Vagina (tissue), 2 donors: ENCODE data around the gene GALNT15. TPM values are rescaled to one million over a fixed set of nuclear protein-coding genes. Genes with fewer than 3 reads are reported as not detected.

Experiments
- DNase-seq, 2 donors: peaks; one replicate each; pipeline ENCODE4 v3.0.0-alpha.2; 2017; ENCODE audit errors: extremely low spot score in 2 of 2
- H3K27ac ChIP-seq: fragments of 200-600 bp; sonication (generic); one replicate; pipeline ENCODE4 v1.5.1; 2019
- H3K27me3 ChIP-seq: fragments of 200-600 bp; sonication (generic); one replicate; pipeline ENCODE4 v1.5.1; 2019
- H3K36me3 ChIP-seq, 2 donors: fragments of 200-600 bp; sonication (generic); one replicate each; pipeline ENCODE4 v1.5.1; 2017 to 2019
- H3K4me1 ChIP-seq: fragments of 200-600 bp; sonication (generic); one replicate; pipeline ENCODE4 v1.5.1; 2019
- H3K4me3 ChIP-seq, 2 donors: fragments of 200-600 bp; sonication (generic); 1 replicate in 1 of 2; 2 replicates in 1 of 2; pipeline ENCODE4 v1.5.1; 2016 to 2019
- H3K9me3 ChIP-seq: fragments of 200-600 bp; sonication (generic); one replicate; pipeline ENCODE4 v1.5.1; 2019
- CTCF ChIP-seq, 3 experiments: fragments of 450-650 bp in 2 of 3; fragments of 200-600 bp in 1 of 3; sonication (generic) in 1 of 3; IDR thresholded peaks; one replicate each; pipeline ENCODE4 v1.5.1; 2017 to 2019; ENCODE audit warnings: antibody characterized with exemption in 3 of 3, mild to moderate bottlenecking in 2 of 3, moderate library complexity in 2 of 3
- POLR2A ChIP-seq, 2 donors: fragments of 450-650 bp; IDR thresholded peaks; one replicate each; pipeline ENCODE4 v1.6.1; 2017; ENCODE audit warnings: antibody characterized with exemption in 2 of 2, mild to moderate bottlenecking in 2 of 2, moderate library complexity in 2 of 2
- POLR2AphosphoS5 ChIP-seq, 2 donors: sonication (generic); formaldehyde crosslinking; IDR thresholded peaks; one replicate each; pipeline ENCODE4 v1.9.0; 2017; ENCODE audit warnings: antibody characterized with exemption in 2 of 2, mild to moderate bottlenecking in 2 of 2, low read depth in 1 of 2; ENCODE audit not compliant: insufficient read depth in 1 of 2
- intact Hi-C: fragments of 100-400 bp; cut with DNase I; formaldehyde crosslinking; loops from one replicate; pipeline ENCODE4 v1.15.1; 2023
- total RNA-seq: library from RNA; depleted of rRNA; stranded (reverse); fragments of >200 nt; gene quantifications from one replicate; pipeline ENCODE4 v1.2.3, GENCODE V29; 2016

Gene GALNT15
- total RNA-seq, 1 donor from 2014 or later, result 225 TPM

- intact Hi-C loops, result no loop called here
- Histone ChIP-seq H3K4me3 (no peak overlapping the region), H3K4me1 (no peaks in the 10 kb centered on the region), H3K27me3 (no peaks in the 10 kb centered on the region), H3K27ac (no peak overlapping the region), H3K36me3 (no peaks in the 10 kb centered on the region), H3K9me3 (no peaks in the 10 kb centered on the region)
- TF ChIP-seq POLR2A (IDR thresholded peaks at IDR 0.05) (no peak), CTCF (IDR thresholded peaks at IDR 0.05) (no peak), POLR2AphosphoS5 (IDR thresholded peaks at IDR 0.05; ENCODE audit: insufficient read depth in 1 of 2, low read depth in 1 of 2) (no peak)
- no peak for DNase-seq
Measured at GRCh38 chr3:16205156-16205870, 30.8 kb downstream of the GALNT15 start.

- Histone ChIP-seq H3K4me3 (no peak overlapping the region), H3K36me3 (peaks cover 0 to 7% of the 10 kb centered on the region in 2 donors), H3K9me3 (no peaks in the 10 kb centered on the region), H3K4me1 (no peaks in the 10 kb centered on the region), H3K27ac (no peak overlapping the region), H3K27me3 (no peaks in the 10 kb centered on the region)
- TF ChIP-seq CTCF (IDR thresholded peaks at IDR 0.05) (no peak), POLR2A (IDR thresholded peaks at IDR 0.05) (no peak)
- intact Hi-C loops, result no loop called here
- no peak for DNase-seq
Measured at GRCh38 chr3:16207031-16207430, 32.6 kb downstream of the GALNT15 start.

- Histone ChIP-seq H3K9me3 (no peaks in the 10 kb centered on the region), H3K27ac (no peak overlapping the region), H3K4me3 (no peak overlapping the region), H3K36me3 (peaks cover 0 to 7% of the 10 kb centered on the region in 2 donors), H3K27me3 (no peaks in the 10 kb centered on the region), H3K4me1 (no peaks in the 10 kb centered on the region)
- TF ChIP-seq POLR2A (IDR thresholded peaks at IDR 0.05), result no peak
- intact Hi-C loops, result no loop called here
- no peak for DNase-seq
Measured at GRCh38 chr3:16211176-16211904, 36.9 kb downstream of the GALNT15 start.

GRCh38 chr3:16214366-16214765 is 39.9 kb downstream of the GALNT15 start:
- no peaks in the 10 kb centered on the region for H3K9me3 ChIP-seq
- H3K36me3 ChIP-seq, result peaks cover 0 to 7% of the 10 kb centered on the region in 2 donors
- intact Hi-C loops, result no loop called here
- no peak overlapping the region for H3K4me3 ChIP-seq
- no peaks in the 10 kb centered on the region for H3K4me1 ChIP-seq
- TF ChIP-seq CTCF (IDR thresholded peaks at IDR 0.05), result no peak
- no peak for TF ChIP-seq POLR2A (IDR thresholded peaks at IDR 0.05)
- TF ChIP-seq POLR2AphosphoS5 (IDR thresholded peaks at IDR 0.05; ENCODE audit: insufficient read depth in 1 of 2, low read depth in 1 of 2), result no peak
- no peaks in the 10 kb centered on the region for H3K27me3 ChIP-seq
- H3K27ac ChIP-seq, result no peak overlapping the region
- no peak for DNase-seq

DNA sequence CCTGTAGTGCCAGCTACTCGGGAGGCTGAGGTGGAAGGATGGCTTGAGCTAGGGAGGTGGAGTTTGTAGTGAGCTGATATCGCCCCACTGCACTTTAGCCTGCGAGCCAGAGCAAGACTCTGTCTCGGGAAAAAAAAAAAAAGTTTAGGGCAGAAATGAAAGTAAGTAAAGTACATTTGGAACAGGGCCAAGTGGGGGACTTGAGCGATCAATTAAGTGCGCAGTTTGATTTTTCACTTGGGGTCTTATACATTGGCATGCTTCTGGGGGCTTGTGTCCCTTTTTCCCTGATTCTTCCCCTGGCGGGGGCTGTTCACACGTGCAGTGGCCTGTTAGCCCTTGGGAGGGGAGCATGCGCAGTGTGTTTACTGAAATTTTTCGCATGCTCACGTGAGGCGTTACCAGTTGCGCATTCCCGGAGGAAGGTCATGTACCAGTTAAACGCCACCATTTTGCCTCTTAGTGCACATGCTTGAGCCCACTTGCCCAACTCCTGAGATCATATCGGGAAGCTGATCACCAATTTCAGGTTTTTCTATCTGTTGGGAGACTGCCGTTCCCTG is 42.0 kb downstream of the GALNT15 start:
- no peaks in the 10 kb centered on the region for H3K27me3 ChIP-seq
- intact Hi-C loops, result no loop called here

More for the DNA sequence above, 42.0 kb downstream of the GALNT15 start:
- TF ChIP-seq POLR2A (IDR thresholded peaks at IDR 0.05) (no peak), CTCF (IDR thresholded peaks at IDR 0.05) (no peak), POLR2AphosphoS5 (IDR thresholded peaks at IDR 0.05; ENCODE audit: insufficient read depth in 1 of 2, low read depth in 1 of 2) (no peak)
- Histone ChIP-seq H3K4me3 (no peak overlapping the region), H3K27ac (no peak overlapping the region), H3K36me3 (peaks cover 0 to 5% of the 10 kb centered on the region in 2 donors), H3K4me1 (no peaks in the 10 kb centered on the region), H3K9me3 (no peaks in the 10 kb centered on the region)
- no peak for DNase-seq
